Endothelial cell of umbilical vein (primary cell): ENCODE data around the gene MACO1.
A peak's percentile ranks its signal among the peaks of the same experiment; 100 is the strongest.

Experiments
- EZH2 ChIP-seq: IDR thresholded peaks from 2 replicates; pipeline ENCODE4 v1.6.1; 2012; ENCODE audit warnings: borderline replicate concordance, low read depth, mild to moderate bottlenecking, moderate library complexity, low read length, inconsistent platforms; ENCODE audit not compliant: severe bottlenecking
- JUN ChIP-seq: IDR thresholded peaks from 2 replicates; pipeline ENCODE4 v1.6.1; 2011; ENCODE audit warnings: borderline replicate concordance, low read depth; ENCODE audit not compliant: insufficient read length, insufficient read depth
- TF ChIP-seq, protein P1 (sequence below), 2 donors: IDR thresholded peaks; 1 replicate in 1 of 2; 2 replicates in 1 of 2; pipeline ENCODE4 v1.5.1; 2011; ENCODE audit warnings: low read length in 2 of 2, mild to moderate bottlenecking in 2 of 2, moderate library complexity in 2 of 2, control low read depth in 1 of 2, inconsistent platforms in 1 of 2, low read depth in 1 of 2; ENCODE audit not compliant: insufficient read depth in 1 of 2; ENCODE audit errors: extremely low read depth in 1 of 2

DNA sequence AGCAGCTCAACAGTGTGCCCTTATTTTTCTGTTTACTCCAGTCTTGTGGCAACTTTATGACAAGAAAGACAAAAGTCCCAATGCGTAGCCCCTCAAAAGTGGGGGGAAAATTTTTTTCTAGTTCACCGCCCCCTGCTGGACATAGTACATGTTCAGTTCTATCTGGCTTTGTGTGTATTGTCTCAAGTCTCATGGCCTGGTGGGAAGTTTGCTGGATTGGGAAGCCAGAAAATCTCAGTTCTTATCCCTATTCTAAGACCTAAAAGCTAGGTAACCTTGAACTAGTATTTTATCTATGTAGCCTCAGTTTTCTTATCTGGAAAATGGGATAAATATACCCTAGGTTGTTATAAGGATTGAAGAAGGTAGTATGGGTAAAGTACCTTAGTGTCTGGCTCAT is 56.9 kb downstream of the MACO1 start:
- TF ChIP-seq, protein P1, sequence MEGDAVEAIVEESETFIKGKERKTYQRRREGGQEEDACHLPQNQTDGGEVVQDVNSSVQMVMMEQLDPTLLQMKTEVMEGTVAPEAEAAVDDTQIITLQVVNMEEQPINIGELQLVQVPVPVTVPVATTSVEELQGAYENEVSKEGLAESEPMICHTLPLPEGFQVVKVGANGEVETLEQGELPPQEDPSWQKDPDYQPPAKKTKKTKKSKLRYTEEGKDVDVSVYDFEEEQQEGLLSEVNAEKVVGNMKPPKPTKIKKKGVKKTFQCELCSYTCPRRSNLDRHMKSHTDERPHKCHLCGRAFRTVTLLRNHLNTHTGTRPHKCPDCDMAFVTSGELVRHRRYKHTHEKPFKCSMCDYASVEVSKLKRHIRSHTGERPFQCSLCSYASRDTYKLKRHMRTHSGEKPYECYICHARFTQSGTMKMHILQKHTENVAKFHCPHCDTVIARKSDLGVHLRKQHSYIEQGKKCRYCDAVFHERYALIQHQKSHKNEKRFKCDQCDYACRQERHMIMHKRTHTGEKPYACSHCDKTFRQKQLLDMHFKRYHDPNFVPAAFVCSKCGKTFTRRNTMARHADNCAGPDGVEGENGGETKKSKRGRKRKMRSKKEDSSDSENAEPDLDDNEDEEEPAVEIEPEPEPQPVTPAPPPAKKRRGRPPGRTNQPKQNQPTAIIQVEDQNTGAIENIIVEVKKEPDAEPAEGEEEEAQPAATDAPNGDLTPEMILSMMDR (IDR thresholded peaks at IDR 0.05; ENCODE audit: extremely low read depth in 1 of 2, insufficient read depth in 1 of 2, low read depth in 1 of 2, low read length in 2 of 2) = peak; percentile 42 to 58
- TF ChIP-seq EZH2 (no peak), JUN (no peak)
